ENCODE results near the gene ELOA. TPM values are rescaled to one million over a fixed set of nuclear protein-coding genes. Genes with fewer than 3 reads are reported as not detected.
A peak's percentile ranks its signal among the peaks of the same experiment; 100 is the strongest.
"Not testable (repeated sequence)": the region's sequence is repeated elsewhere in the genome, so short reads cannot be mapped to it uniquely, and the experiment has no call there.

ELOA gene
- total RNA-seq, 1 donor from 2014 or later: 24.5 TPM

DNA sequence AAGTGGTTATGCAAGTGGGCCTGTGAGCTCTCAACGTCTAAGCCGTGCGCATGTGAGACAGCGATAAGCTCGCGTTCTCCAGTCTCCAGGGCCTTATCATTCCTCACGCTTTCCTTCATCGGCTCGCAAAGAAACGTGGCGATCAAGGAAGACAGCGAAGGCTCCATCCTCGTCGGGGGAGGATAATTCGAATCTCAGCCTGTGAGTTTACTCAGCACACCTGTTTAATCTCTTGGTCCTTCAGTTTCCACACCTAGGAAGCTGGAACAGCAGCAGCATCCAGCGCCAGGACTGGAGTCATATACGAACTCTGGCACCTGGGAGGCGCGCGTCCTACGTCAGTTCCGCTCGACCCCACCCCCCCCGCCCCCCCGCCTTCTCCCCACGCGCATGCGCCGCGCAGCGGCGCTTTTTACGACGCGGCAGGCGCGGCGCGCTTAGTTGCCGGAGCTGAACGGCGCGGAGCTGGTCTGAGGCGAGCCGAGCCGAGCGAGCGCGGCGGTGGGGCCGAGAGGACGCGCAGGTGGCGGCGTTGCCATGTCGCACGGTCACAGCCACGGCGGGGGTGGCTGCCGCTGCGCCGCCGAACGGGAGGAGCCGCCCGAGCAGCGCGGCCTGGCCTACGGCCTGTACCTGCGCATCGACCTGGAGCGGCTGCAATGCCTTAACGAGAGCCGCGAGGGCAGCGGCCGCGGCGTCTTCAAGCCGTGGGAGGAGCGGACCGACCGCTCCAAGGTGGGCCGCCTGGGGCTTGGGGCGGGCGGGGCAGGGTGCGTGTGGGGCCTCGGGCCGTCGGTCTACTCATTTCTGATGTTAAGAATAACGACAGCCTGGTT is 34.9 kb downstream of the ELOA start, which contains the start of gene PITHD1:
Gene PITHD1 (plus strand): TSS at position 440 of the 836 bp plus-strand sequence. CDS start 98 bp downstream, at position 538.
- FAIRE-seq (no peak), DNase-seq (ENCODE audit: low spot score in 2 of 2) (peak; percentile 92 to 94)

GRCh38 chr1:23779826-23780371 is 36.6 kb downstream of the ELOA start:
- DNase-seq (ENCODE audit: low spot score in 2 of 2) (no peak), FAIRE-seq (no peak)

DNA sequence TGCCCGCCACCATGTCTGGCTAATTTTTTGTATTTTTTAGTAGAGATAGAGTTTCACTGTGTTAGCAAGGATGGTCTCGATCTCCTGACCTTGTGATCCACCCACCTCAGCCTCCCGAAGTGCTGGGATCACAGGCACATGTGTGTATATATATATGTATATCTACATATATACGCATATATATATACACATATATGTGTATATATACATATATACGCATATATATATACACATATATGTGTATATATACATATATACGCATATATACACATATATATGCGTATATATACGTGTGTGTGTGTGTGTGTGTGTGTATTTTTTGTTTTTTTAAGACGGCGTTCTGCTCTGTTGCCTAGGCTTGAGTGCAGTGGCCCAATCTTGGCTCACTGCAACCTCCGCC is 39.9 kb downstream of the ELOA start:
- not testable (repeated sequence) for DNase-seq (ENCODE audit: low spot score in 2 of 2); FAIRE-seq

DNA sequence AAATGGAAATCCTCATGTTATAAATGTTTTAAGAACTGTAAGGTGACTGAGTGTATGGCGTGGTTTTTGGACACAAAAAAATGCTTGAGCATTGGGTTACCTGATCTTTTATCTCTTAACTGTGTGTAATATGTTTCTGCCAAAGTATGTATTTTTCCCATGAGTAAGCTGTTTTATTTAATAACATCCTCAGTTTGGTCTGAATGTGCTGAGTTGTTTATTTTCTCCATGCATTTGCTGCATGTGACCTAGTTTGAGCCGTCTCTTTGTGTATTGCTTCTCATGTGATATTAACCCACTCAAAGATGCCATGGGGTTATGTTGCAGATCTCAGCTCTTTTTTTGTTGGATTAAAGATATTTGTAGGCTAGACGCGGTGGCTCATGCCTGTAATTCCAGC is 41.6 kb downstream of the ELOA start:
- DNase-seq (ENCODE audit: low spot score in 2 of 2): no peak
- no peak for FAIRE-seq

DNA sequence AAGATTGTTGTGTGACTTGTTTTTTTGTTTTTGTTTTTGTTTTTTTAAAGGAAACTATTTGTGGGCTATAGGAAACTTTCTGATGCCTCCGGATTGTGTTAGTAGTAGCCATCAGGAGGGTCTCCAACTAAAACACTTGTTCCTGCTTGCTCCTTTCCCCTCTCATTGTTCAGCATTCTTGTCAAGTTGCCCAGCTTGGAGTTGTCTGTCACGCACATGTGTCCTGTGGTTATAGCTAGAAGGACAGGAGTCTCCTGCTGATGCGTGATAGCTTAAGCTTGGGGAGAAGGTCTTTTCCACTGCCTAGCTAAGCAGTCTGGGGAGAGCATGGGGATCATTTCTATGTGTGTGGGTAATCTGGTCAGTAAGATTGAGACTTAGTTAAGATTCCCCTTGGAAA is 44.4 kb downstream of the ELOA start:
- DNase-seq (ENCODE audit: low spot score in 2 of 2) (no peak), FAIRE-seq (no peak)

- no peak for FAIRE-seq
These were observed 45.4 kb downstream of the ELOA start for GRCh38 chr1:23788695-23789094.

DNA sequence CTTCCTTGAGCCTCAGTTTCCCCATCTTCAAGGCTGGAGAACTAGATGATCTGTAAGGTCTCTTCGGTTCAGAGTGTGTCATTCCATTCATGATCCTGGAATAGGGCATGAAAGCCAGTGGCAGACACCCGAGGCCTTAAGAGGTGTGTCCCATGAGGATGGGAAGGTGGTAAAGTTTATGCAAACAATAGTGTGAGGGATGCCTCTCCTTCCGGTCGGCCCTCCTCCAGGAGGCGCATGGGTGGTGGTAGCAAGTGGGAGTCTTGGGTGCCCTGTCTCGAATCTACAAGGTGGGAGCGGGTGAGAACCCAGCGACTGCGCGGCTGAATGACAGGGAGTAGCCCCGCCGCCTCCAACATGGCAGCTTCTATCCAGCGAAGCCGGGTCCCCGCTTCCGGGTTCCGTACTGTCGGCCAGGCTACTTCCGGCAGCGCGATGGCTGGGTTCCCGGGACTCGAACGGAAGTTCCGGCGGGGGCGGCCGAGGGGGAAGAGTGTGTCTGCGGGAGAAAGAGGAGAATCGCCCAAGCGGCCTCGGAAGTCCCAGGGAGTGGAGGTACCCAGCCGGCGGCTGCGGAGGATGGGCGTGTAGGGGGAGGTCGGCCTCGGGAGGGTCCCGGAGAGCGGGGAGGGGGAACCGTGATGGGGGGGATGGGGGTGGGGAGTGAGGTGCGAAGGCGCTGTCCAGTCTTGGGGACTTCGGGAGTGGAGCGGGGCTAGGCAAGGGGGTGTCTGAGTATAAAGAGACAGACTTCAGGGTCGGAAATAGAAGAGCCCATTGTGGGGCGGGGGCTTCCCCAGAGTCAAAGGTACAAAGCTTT is 47.6 kb downstream of the ELOA start, which contains the start of gene LYPLA2:
Gene LYPLA2 (plus strand): TSS at position 450 of the 820 bp plus-strand sequence. CDS start 1,538 bp downstream, outside the sequence.
- no peak for FAIRE-seq
- DNase-seq (ENCODE audit: low spot score in 2 of 2): peak; percentile 84 to 93

More at GRCh38 chr1:23788695-23789094, 45.4 kb downstream of the ELOA start:
- no peak for DNase-seq (ENCODE audit: low spot score in 2 of 2)

DNA sequence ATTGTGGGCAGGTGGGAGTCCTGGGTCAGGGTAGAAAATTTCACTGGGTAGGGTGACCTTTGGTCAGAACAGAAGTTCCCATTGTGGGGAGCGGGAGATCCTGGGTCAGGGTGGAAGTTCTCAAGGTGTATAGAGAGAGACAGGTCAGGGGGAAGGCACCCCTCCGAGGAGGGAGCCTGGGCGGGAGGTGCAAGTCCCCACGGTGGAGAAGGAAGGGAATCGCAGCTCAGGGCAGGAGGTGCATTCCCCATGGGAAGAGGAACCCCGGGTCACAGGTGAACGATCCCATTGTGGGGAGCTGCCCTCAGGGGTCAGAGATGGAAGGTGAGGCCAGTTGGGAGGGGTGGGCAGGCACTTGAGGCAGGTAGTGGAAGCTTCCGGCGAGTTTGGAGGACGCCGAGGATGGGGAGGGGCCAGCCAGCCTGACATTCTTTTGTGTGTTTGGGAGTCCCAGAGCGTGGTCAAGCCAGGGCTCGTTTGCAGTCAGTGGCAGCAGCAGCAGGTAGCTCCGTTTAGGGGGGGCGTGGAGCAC is 48.3 kb downstream of the ELOA start:
- DNase-seq (ENCODE audit: low spot score in 2 of 2) (peak in 1 of 2 donors; percentile 45), FAIRE-seq (no peak)

DNA sequence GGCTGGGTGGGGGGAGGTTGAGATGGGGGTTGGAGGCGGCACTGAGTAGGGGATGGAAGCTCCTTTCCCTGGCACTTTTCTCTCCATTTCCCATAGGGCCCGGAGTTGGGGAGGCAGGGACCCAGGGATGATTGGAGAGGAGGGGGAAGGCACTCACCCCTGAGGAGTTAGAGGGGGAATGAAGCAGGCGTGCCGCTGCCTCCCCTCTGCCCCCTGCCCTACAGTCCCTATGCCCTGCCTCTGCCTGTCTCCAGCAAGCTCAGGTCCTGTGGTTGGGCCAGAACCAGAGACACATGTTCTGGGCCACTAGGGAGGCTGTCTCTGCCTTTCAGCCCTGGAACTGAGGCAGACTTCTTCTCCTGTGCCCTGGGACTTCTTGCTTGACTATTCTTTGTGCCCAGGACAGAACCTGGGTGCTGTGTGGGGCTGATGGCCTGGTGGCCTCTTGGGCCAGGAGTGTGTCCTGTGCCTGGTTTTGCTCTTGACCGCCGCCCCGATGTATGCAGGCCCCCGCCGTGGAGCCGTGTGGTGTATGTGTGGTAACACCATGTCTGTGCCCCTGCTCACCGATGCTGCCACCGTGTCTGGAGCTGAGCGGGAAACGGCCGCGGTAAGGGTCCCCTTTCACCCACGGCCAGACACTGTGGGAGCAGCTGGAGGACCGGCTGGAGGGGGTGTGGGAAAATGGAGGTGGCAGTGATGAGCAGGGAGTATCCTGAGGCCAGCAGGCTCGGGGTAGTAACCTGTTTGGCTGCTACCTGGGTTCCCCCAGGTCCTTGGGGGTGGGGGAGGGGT is 49.1 kb downstream of the ELOA start:
- no peak for FAIRE-seq
- no peak for DNase-seq (ENCODE audit: low spot score in 2 of 2)

DNA sequence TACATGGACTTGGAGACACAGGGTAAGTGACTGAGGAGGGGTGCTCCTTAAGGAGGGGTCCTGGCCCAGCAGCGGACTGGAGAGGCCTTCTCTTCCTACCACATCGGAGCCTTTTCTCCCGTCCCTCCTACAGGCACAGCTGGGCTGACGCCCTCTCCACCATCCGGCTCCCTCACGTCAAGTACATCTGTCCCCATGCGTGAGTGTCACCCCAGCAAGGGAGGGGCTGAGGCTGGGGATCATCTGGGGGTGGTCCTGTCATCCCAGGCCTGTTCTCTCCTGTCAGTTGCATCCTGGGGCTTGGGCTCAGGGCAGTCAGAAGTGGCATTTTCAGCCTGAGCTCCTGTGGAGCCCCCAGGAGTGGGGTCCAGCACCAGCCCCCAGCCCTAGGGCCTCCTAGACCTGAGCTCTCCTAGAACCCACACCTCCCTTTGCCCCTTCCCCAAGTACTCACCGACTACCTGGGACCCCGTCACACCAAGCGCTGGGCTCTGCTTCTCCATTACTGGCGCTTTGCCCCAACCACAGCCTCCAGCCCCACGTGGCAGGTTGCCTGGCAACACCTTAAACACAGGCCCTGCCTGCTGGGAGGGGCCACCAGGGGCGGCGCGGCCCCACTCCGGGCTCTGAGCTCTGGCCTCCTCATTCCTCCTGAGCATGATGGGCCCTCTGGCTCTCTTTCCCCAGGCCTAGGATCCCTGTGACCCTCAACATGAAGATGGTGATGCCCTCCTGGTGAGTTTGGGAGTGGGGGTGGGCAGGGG is 49.9 kb downstream of the ELOA start:
- no peak for FAIRE-seq
- peak in 1 of 2 donors; percentile 58 for DNase-seq (ENCODE audit: low spot score in 2 of 2)

DNA sequence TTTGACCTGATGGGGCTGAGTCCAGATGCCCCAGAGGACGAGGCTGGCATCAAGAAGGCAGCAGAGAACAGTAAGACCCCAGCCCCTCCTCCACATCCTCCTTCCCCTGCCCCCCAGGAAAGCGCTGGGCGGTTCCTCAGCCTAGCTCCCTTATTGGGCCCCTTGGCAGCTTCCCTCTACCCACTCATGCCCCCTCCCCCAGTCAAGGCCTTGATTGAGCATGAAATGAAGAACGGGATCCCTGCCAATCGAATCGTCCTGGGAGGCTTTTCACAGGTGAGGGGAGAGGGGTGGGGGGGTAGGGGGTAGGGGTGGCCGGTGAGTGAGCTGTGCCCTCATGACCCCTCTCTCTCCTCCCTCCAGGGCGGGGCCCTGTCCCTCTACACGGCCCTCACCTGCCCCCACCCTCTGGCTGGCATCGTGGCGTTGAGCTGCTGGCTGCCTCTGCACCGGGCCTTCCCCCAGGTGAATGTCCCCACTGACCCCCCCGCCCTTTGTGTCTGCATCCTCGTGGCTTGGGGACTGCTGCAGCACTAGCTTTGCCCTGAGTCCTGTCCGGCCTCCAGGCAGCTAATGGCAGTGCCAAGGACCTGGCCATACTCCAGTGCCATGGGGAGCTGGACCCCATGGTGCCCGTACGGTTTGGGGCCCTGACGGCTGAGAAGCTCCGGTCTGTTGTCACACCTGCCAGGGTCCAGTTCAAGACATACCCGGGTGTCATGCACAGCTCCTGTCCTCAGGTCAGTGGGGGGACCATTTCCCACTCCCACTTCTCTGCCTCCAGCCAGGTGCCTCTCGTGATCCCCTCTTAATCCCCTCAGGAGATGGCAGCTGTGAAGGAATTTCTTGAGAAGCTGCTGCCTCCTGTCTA is 50.8 kb downstream of the ELOA start:
- FAIRE-seq (no peak), DNase-seq (ENCODE audit: low spot score in 2 of 2) (no peak)

DNA sequence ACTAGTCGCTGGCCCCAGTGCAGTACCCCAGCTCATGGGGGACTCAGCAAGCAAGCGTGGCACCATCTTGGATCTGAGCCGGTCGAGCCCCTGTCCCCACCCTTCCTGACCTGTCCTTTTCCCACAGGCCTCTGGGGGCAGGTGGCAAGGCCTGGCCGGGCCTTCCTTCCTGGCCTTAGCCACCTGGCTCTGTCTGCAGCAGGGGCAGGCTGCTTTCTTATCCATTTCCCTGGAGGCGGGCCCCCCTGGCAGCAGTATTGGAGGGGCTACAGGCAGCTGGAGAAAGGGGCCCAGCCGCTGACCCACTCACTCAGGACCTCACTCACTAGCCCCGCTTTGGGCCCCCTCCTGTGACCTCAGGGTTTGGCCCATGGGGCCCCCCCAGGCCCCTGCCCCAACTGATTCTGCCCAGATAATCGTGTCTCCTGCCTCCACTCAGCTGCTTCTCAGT is 51.5 kb downstream of the ELOA start:
- FAIRE-seq: not testable (repeated sequence)

DNA sequence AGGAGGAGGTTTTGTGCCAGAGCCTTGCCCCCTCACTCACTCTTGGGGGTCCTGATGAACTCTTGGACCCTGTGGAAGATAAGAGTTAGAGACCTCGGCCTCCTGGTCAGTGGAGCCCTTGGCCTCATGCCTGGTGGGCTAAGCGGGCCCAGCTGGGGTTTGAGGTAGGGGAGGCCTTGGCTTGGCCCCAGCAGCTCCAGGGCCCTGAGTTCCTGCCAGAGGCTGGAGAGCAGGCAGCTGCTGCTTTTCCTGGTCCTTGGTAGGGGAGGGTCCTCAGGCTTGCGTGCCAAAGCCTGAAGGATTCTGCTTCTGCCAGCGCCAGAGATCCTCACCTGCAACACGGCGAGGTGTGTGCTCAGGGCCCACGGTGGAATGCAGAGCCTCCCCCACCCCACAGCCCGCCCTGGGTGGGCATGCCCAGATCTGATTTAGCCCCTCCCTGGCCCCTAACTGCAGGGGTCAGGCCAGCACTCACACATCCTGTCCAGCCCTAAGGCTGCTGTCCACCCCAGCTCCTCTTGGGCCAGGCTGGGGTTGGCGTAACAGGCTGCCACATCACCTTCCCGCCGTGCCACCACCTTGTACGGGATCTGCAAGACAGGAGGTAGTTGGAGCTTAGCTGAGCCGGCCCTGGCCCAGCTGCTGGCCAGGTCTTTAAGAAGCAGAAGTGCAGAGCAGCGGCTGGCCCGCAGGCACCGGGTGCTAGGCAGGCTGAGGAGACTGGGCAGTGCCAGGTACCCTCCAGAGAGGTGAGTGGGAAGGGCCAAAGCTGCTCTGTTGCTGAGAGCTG is 52.6 kb downstream of the ELOA start:
- FAIRE-seq: no peak

More for the DNA sequence above, 51.5 kb downstream of the ELOA start:
- not testable (repeated sequence) for DNase-seq (ENCODE audit: low spot score in 2 of 2)

GRCh38 chr1:23796466-23797271 is 53.4 kb downstream of the ELOA start:
- no peak for DNase-seq (ENCODE audit: low spot score in 2 of 2)
- no peak for FAIRE-seq

More for the DNA sequence above, 52.6 kb downstream of the ELOA start:
- no peak for DNase-seq (ENCODE audit: low spot score in 2 of 2)

DNA sequence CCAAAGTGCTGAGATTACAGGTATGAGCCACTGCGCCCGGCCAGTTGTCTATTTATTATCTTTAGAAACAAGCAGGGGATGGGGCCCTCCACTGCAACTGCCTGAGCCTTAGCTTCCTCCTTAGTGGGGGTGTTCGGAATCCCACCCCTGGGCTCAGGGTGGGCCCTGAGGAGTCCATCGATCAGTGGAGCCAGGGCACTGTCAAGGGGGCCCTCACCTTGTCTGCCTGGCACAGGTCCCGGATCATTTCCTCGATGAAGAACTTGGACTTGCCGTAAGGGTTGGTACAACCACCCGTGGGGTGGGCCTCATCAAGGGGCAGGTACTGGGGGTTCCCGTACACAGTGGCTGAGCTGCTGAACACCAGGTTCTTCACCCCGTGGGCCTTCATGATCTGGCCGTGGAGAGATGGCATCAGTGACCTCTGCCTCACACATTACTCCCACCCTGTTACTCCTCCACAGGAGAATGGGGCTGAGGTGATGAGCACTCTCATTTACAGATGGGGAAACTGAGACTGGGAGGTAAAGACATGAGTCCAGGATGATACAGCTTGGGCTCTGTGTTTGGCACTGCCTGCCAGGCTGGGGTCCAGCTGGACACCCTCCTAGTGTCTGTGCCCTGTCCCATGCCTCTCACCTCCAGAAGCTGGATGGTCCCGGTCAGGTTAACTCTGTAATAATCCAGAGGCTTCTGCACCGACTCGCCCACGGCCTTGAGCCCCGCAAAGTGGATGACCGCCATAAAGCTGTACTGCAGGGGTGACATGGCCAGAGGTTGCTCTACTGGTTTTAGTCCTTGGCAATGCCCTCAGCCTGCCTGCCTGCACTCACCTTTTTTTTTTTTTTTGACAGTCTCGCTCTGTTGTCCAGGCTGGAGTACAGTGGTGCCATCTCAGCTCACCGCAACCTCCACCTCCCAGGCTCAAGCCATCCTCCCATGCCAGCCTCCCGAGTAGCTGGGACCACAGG is 54.5 kb downstream of the ELOA start:
- FAIRE-seq: no peak
- DNase-seq (ENCODE audit: low spot score in 2 of 2): no peak
